MM.1S (cell line): ENCODE results near the gene BRIP1.

Experiments
- DNase-seq: peaks from one replicate; pipeline ENCODE4 v3.0.0-alpha.2; 2015
- H2AFZ ChIP-seq: fragments of 300-600 bp; sonication (generic); 2 replicates; pipeline ENCODE4 v1.6.0; 2016; ENCODE audit warnings: antibody characterized with exemption, low read length
- H3F3A ChIP-seq: fragments of 300-600 bp; sonication (generic); 2 replicates; pipeline ENCODE4 v1.6.1; 2016; ENCODE audit warnings: mild to moderate bottlenecking, antibody characterized with exemption, low read length, moderate library complexity, mixed read lengths; ENCODE audit not compliant: insufficient read depth
- H3K27ac ChIP-seq: fragments of 300-600 bp; sonication (generic); 2 replicates; pipeline ENCODE4 v1.5.1; 2016; ENCODE audit warnings: mild to moderate bottlenecking, low read length
- H3K27me3 ChIP-seq: fragments of 300-600 bp; sonication (generic); replicated peaks from 2 replicates; pipeline ENCODE4 v1.6.0; 2016; ENCODE audit warnings: low read length; ENCODE audit not compliant: insufficient read depth
- H3K36me3 ChIP-seq: fragments of 300-600 bp; sonication (generic); replicated peaks from 2 replicates; pipeline ENCODE4 v1.6.1; 2016; ENCODE audit warnings: mild to moderate bottlenecking, low read length, mixed read lengths; ENCODE audit not compliant: insufficient read depth
- H3K4me1 ChIP-seq: fragments of 300-600 bp; sonication (generic); 2 replicates; pipeline ENCODE4 v1.6.1; 2016; ENCODE audit warnings: low read length, mixed read lengths
- H3K4me2 ChIP-seq: fragments of 300-600 bp; sonication (generic); 2 replicates; pipeline ENCODE4 v1.6.0; 2016; ENCODE audit warnings: low read depth, low read length
- H3K4me3 ChIP-seq: fragments of 300-600 bp; sonication (generic); 2 replicates; pipeline ENCODE4 v1.5.1; 2016; ENCODE audit warnings: low read length, mixed read lengths
- H3K79me2 ChIP-seq: fragments of 300-600 bp; sonication (generic); 2 replicates; pipeline ENCODE4 v1.6.1; 2016; ENCODE audit warnings: mixed run types, low read length, mixed read lengths
- H3K9ac ChIP-seq: fragments of 300-600 bp; sonication (generic); 2 replicates; pipeline ENCODE4 v1.6.1; 2016; ENCODE audit warnings: low read length, mixed read lengths
- H3K9me2 ChIP-seq: fragments of 300-600 bp; sonication (generic); replicated peaks from 2 replicates; pipeline ENCODE4 v1.6.1; 2016; ENCODE audit warnings: mild to moderate bottlenecking, low read length, mixed read lengths; ENCODE audit not compliant: insufficient read depth
- H3K9me3 ChIP-seq: fragments of 300-600 bp; sonication (generic); replicated peaks from 2 replicates; pipeline ENCODE4 v1.6.1; 2016; ENCODE audit warnings: mild to moderate bottlenecking, low read length, mixed read lengths; ENCODE audit not compliant: insufficient read depth
- H4K20me1 ChIP-seq: fragments of 300-600 bp; sonication (generic); 2 replicates; pipeline ENCODE4 v1.6.1; 2016; ENCODE audit warnings: mild to moderate bottlenecking, low read length, moderate library complexity, mixed read lengths; ENCODE audit not compliant: insufficient read depth
- CTCF ChIP-seq: fragments of 300-600 bp; sonication (generic); IDR thresholded peaks from 2 replicates; pipeline ENCODE4 v1.5.1; 2016; ENCODE audit warnings: antibody characterized with exemption, low read length, mixed read lengths
- EZH2 ChIP-seq: fragments of 300-600 bp; sonication (generic); optimal IDR thresholded peaks from 2 replicates; pipeline ENCODE3; 2017; ENCODE audit warnings: low read depth, mild to moderate bottlenecking, antibody characterized with exemption, low read length, mixed read lengths
- EZH2phosphoT487 ChIP-seq: fragments of 300-600 bp; sonication (generic); IDR thresholded peaks from 2 replicates; pipeline ENCODE4 v1.6.1; 2018; ENCODE audit warnings: antibody characterized with exemption, low read length

BRIP1 gene

GRCh38 chr17:61812747-61813146, 50.6 kb downstream of the BRIP1 start:
- no peak for TF ChIP-seq EZH2
- no peak for TF ChIP-seq EZH2phosphoT487
- TF ChIP-seq CTCF, result no peak
- Histone ChIP-seq H3K27me3 (no peaks in the 10 kb centered on the region), H3F3A (no peaks in the 10 kb centered on the region), H3K4me2 (no peak overlapping the region), H3K36me3 (no peaks in the 10 kb centered on the region; the same call in 1 of the 2 replicates), H4K20me1 (no peaks in the 10 kb centered on the region), H3K4me1 (no peaks in the 10 kb centered on the region), H3K4me3 (no peak overlapping the region), H3K9ac (no peak overlapping the region), H3K9me3 (no peaks in the 10 kb centered on the region), H3K79me2 (no peaks in the 10 kb centered on the region), H2AFZ (no peak overlapping the region), H3K9me2 (no peaks in the 10 kb centered on the region), H3K27ac (no peak overlapping the region)
- no peak for DNase-seq

GRCh38 chr17:61809816-61810392, 53.4 kb downstream of the BRIP1 start:
- H3F3A ChIP-seq, result no peaks in the 10 kb centered on the region
- no peak overlapping the region for H3K9ac ChIP-seq
- DNase-seq, result no peak
- no peaks in the 10 kb centered on the region for H3K79me2 ChIP-seq
- H3K4me2 ChIP-seq, result no peak overlapping the region
- no peaks in the 10 kb centered on the region for H4K20me1 ChIP-seq
- no peaks in the 10 kb centered on the region for H3K9me3 ChIP-seq
- no peak for TF ChIP-seq EZH2phosphoT487
- no peak for TF ChIP-seq EZH2
- no peak for TF ChIP-seq CTCF
- no peaks in the 10 kb centered on the region; the same call in 1 of the 2 replicates for H3K36me3 ChIP-seq
- no peaks in the 10 kb centered on the region for H3K4me1 ChIP-seq
- H3K9me2 ChIP-seq, result no peaks in the 10 kb centered on the region
- H2AFZ ChIP-seq, result no peak overlapping the region
- H3K27ac ChIP-seq, result no peak overlapping the region
- no peak overlapping the region for H3K4me3 ChIP-seq
- H3K27me3 ChIP-seq, result no peaks in the 10 kb centered on the region

- Histone ChIP-seq H3K79me2 (no peaks in the 10 kb centered on the region), H3K27me3 (no peaks in the 10 kb centered on the region), H4K20me1 (no peaks in the 10 kb centered on the region), H3K9me2 (no peaks in the 10 kb centered on the region), H3K4me2 (no peak overlapping the region), H3F3A (no peaks in the 10 kb centered on the region), H3K4me3 (no peak overlapping the region), H3K4me1 (no peaks in the 10 kb centered on the region), H3K9ac (no peak overlapping the region), H3K27ac (no peak overlapping the region), H2AFZ (no peak overlapping the region), H3K36me3 (no peaks in the 10 kb centered on the region; the same call in 1 of the 2 replicates), H3K9me3 (no peaks in the 10 kb centered on the region)
- DNase-seq, result no peak
- TF ChIP-seq CTCF, result no peak
These were observed 54.9 kb downstream of the BRIP1 start for GRCh38 chr17:61808442-61808841.
